ENCODE measurements around the gene GRAMD4. TPM values are rescaled to one million over a fixed set of nuclear protein-coding genes. Genes with fewer than 3 reads are reported as not detected.

Gene GRAMD4
- total RNA-seq, 4 donors from 2014 or later = 146 to 981 (median 258) TPM

DNA sequence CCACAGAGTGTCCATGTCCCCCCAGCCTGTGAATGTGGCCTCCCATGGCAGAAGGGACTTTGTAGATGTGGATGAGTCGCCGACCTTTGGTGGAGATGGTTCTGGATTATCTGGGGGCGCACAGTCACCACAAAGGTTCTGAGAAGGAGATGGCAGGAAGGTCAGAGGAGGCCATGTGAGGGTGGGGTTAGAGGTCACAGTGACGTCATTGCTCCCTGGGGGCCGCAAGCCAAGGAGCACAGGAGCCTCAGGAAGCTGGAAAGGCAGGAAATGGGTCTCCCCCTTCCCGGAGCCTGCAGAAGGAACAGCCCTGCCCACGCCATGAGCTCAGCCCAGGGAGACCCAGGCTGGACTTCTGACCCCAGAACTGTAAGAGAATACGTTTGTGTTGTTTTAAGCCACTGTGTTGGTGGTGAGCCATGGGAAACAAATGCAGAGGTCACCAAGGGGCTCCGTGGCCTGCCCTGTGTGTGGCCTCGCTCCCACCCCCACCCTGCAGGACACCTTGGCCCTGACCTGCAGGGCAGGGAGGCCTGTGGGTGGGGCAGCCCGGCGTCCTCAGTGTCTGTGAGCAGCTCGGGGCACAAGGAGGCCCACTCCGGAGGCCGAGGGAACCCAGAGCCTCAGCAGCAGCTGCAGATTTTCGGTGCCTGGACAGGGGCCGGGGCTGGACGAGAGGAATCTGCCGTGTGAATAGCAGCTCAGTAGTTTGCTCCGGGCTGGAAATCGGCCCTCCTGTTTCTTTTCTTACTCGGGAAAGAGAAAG lies 32.1 kb downstream of the GRAMD4 start:
- Histone ChIP-seq H3K36me3 (no peaks in the 10 kb centered on the region), H3K4me3 (no peak overlapping the region), H3K27ac (peak overlapping the region; percentile 51 to 66 (median 63)), H3K9me3 (no peaks in the 10 kb centered on the region), H3K27me3 (no peaks in the 10 kb centered on the region), H3K4me1 (peaks cover 17 to 43% (median 26%) of the 10 kb centered on the region in 4 donors)
- intact Hi-C loops (cut with DNase I; ENCODE audit: low total_unique reads) (no loop called here), in situ Hi-C loops (cut with MboI; ENCODE audit: low pct_ligation_motif_present in 1 of 4, low pct_unique_long_range_greater_than_20kb in 1 of 4, low sequenced_read_pairs in 3 of 4) (no loop called here)
- peak; percentile 48 for DNase-seq
- no peak for TF ChIP-seq EP300 (IDR thresholded peaks at IDR 0.05; ENCODE audit: low read depth)
- peak in 1 of 3 donors; percentile 7 for TF ChIP-seq POLR2AphosphoS5 (IDR thresholded peaks at IDR 0.05)
- WGBS, 2 donors (ENCODE audit: low coverage in 1 of 2) = 69% methylated on average over 22 of the region's 22 CpGs; no CpG with 5 or more reads in 1 of the 2 donors

DNA sequence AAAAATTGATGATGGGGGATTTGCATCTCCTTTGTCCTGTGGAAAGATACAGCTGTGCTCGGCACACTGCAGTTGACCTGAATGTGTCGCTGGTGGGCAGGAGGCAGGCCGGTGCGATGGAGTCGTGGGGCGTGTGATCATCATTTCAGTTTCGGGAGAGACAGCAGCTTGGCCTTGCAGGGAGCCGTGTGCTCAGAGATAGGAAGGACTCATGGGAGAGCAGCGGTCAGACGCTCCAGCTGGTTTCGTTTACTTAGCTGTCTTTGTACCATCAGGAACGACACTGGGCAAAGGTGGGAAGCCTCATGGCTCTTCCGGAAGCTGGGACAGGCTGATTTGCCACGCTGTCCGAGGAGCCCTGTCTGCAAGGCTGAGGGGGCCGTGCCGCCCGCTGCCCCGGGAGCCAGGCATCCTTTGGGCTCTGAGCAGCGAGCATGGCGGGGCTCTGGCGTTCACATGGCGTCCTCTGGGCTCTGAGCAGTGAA lies 32.7 kb downstream of the GRAMD4 start:
- Histone ChIP-seq H3K36me3 (no peaks in the 10 kb centered on the region), H3K9me3 (no peaks in the 10 kb centered on the region), H3K27ac (peak overlapping the region; percentile 51 to 66 (median 63)), H3K4me3 (no peak overlapping the region), H3K4me1 (peaks cover 16 to 39% (median 24%) of the 10 kb centered on the region in 4 donors), H3K27me3 (no peaks in the 10 kb centered on the region)
- 75% methylated on average over 23 of the region's 23 CpGs; no CpG with 5 or more reads in 1 of the 2 donors for WGBS, 2 donors (ENCODE audit: low coverage in 1 of 2)
- intact Hi-C loops (cut with DNase I; ENCODE audit: low total_unique reads) = no loop called here
- TF ChIP-seq POLR2A (IDR thresholded peaks at IDR 0.05) = no peak
- no peak for TF ChIP-seq POLR2AphosphoS5 (IDR thresholded peaks at IDR 0.05)
- TF ChIP-seq EP300 (IDR thresholded peaks at IDR 0.05; ENCODE audit: low read depth) = no peak
- no peak for TF ChIP-seq CTCF (IDR thresholded peaks at IDR 0.05)
- in situ Hi-C loops (cut with MboI; ENCODE audit: low pct_ligation_motif_present in 1 of 4, low pct_unique_long_range_greater_than_20kb in 1 of 4, low sequenced_read_pairs in 3 of 4) = no loop called here
- DNase-seq = no peak

DNA sequence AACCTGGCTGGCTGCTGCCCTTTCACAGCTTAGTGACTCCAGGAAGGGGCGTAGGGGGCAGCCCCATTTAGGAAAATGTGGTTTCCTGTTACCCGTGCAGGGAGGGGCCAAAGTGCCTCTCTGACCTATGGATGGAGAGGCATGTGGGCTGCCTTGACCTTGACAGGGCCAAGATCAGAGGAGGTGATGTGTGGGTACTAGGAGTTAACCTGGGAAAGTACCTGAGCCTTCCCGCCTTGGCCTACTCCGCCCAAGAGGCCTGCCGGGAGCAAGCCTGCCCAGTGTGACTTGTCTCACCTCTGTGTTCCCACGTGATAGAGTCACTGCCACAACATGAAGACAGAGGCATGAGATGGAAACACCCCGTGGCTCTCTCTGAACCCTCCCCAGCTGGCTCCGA lies 33.4 kb downstream of the GRAMD4 start:
- TF ChIP-seq EP300 (IDR thresholded peaks at IDR 0.05; ENCODE audit: low read depth) = no peak
- TF ChIP-seq POLR2AphosphoS5 (IDR thresholded peaks at IDR 0.05) = no peak
- TF ChIP-seq CTCF (IDR thresholded peaks at IDR 0.05) = no peak
- TF ChIP-seq POLR2A (IDR thresholded peaks at IDR 0.05) = no peak
- Histone ChIP-seq H3K27ac (peak overlapping the region in 3 of 4 donors; percentile 51 to 66 (median 60)), H3K9me3 (no peaks in the 10 kb centered on the region), H3K27me3 (no peaks in the 10 kb centered on the region), H3K4me3 (no peak overlapping the region), H3K4me1 (peaks cover 16 to 39% (median 24%) of the 10 kb centered on the region in 4 donors), H3K36me3 (no peaks in the 10 kb centered on the region)
- in situ Hi-C loops (cut with MboI; ENCODE audit: low pct_ligation_motif_present in 1 of 4, low pct_unique_long_range_greater_than_20kb in 1 of 4, low sequenced_read_pairs in 3 of 4) (no loop called here), intact Hi-C loops (cut with DNase I; ENCODE audit: low total_unique reads) (no loop called here)
- 41% methylated on average over 7 of the region's 8 CpGs; no CpG with 5 or more reads in 1 of the 2 donors for WGBS, 2 donors (ENCODE audit: low coverage in 1 of 2)
- DNase-seq = peak; percentile 36

- H3K4me3 ChIP-seq = no peak overlapping the region
- H3K4me1 ChIP-seq = peaks cover 13 to 35% (median 21%) of the 10 kb centered on the region in 4 donors
- no peak overlapping the region for H3K27ac ChIP-seq
- intact Hi-C loops (cut with DNase I; ENCODE audit: low total_unique reads) = no loop called here
- H3K27me3 ChIP-seq = no peaks in the 10 kb centered on the region
- in situ Hi-C loops (cut with MboI; ENCODE audit: low pct_ligation_motif_present in 1 of 4, low pct_unique_long_range_greater_than_20kb in 1 of 4, low sequenced_read_pairs in 3 of 4) = no loop called here
- no peaks in the 10 kb centered on the region for H3K9me3 ChIP-seq
- DNase-seq = no peak
- 96% methylated on average over 10 of the region's 17 CpGs; no CpG with 5 or more reads in 1 of the 2 donors for WGBS, 2 donors (ENCODE audit: low coverage in 1 of 2)
- TF ChIP-seq EP300 (IDR thresholded peaks at IDR 0.05; ENCODE audit: low read depth) (no peak), POLR2A (IDR thresholded peaks at IDR 0.05) (no peak), CTCF (IDR thresholded peaks at IDR 0.05) (no peak), POLR2AphosphoS5 (IDR thresholded peaks at IDR 0.05) (no peak)
- no peaks in the 10 kb centered on the region for H3K36me3 ChIP-seq
Measured at GRCh38 chr22:46654426-46654825, 34.2 kb downstream of the GRAMD4 start.

All from transverse colon (tissue), 4 donors.